Sigmoid colon (tissue), 7 donors: ENCODE data around the gene TMEM207. TPM values are rescaled to one million over a fixed set of nuclear protein-coding genes. Genes with fewer than 3 reads are reported as not detected.

Source experiments
- DNase-seq: peaks from one replicate; pipeline ENCODE4 v3.0.0-alpha.2; 2019
- H3K27ac ChIP-seq, 4 donors: fragments of 200-600 bp; sonication (generic); one replicate each; pipeline ENCODE4 v1.5.1; 2016 to 2019; ENCODE audit warnings: mild to moderate bottlenecking in 1 of 4
- H3K27me3 ChIP-seq, 3 donors: fragments of 200-600 bp; sonication (generic); one replicate each; pipeline ENCODE4 v1.5.1; 2019; ENCODE audit warnings: mild to moderate bottlenecking in 1 of 3
- H3K36me3 ChIP-seq, 4 donors: fragments of 200-600 bp; sonication (generic); one replicate each; pipeline ENCODE4 v1.5.1; 2016 to 2019
- H3K4me1 ChIP-seq, 4 donors: fragments of 200-600 bp; sonication (generic); one replicate each; pipeline ENCODE4 v1.5.1; 2017 to 2019
- H3K4me3 ChIP-seq, 4 donors: fragments of 200-600 bp; sonication (generic); one replicate each; pipeline ENCODE4 v1.5.1; 2017 to 2019; ENCODE audit warnings: mild to moderate bottlenecking in 2 of 4, moderate library complexity in 1 of 4
- H3K9me3 ChIP-seq, 4 donors: fragments of 200-600 bp in 3 of 4; sonication (generic) in 3 of 4; one replicate each; pipeline versions ENCODE4 v1.5.1 to v1.6.1; 2013 to 2019
- CTCF ChIP-seq, 4 experiments: fragments of 450-650 bp in 3 of 4; fragments of 200-600 bp in 1 of 4; IDR thresholded peaks; one replicate each; pipeline ENCODE4 v1.5.1; 2016 to 2019; ENCODE audit warnings: antibody characterized with exemption in 4 of 4, mild to moderate bottlenecking in 3 of 4, moderate library complexity in 2 of 4
- EP300 ChIP-seq, 4 donors: sonication (generic); formaldehyde crosslinking; IDR thresholded peaks; one replicate each; pipeline ENCODE4 v1.6.1; 2017; ENCODE audit warnings: antibody characterized with exemption in 4 of 4
- POLR2A ChIP-seq, 2 donors: fragments of 450-650 bp; IDR thresholded peaks; one replicate each; pipeline ENCODE4 v1.6.1; 2016; ENCODE audit warnings: antibody characterized with exemption in 2 of 2, mild to moderate bottlenecking in 2 of 2, moderate library complexity in 2 of 2
- POLR2AphosphoS5 ChIP-seq, 4 donors: sonication (generic); formaldehyde crosslinking; IDR thresholded peaks; one replicate each; pipeline ENCODE4 v1.6.1; 2017; ENCODE audit warnings: antibody characterized with exemption in 4 of 4
- WGBS, 2 donors: extraction: QIAGEN DNeasy Blood & Tissue Kit; methylation state at CpG; one replicate each; pipeline ENCODE4 v1.1.7; 2013; 5-methylcytosine and 5-hydroxymethylcytosine counted together
- intact Hi-C: fragments of 100-400 bp; cut with DNase I; formaldehyde crosslinking; loops from one replicate; pipeline ENCODE4 v1.15.1; 2023
- polyA plus RNA-seq, 3 donors: library from polyadenylated mRNA; stranded (reverse); fragments of 200-250 nt; gene quantifications; one replicate each; pipeline ENCODE4 v1.2.3, GENCODE V29; 2013
- total RNA-seq, 4 donors: library from RNA; depleted of rRNA; stranded (reverse); fragments of >200 nt; gene quantifications; one replicate each; pipeline ENCODE4 v1.1.0, GENCODE V29; 2016
- donor health status: healthy with polysubstance abuse.
- donor health status: Bipolar disorder and iron deficiency.
- donor health status: healthy.

TMEM207 gene
- total and polyA plus RNA-seq, 7 donors: not detected

- Histone ChIP-seq H3K9me3 (no peaks in the 10 kb centered on the region), H3K27me3 (no peaks in the 10 kb centered on the region), H3K27ac (no peak overlapping the region), H3K4me3 (no peak overlapping the region), H3K36me3 (no peaks in the 10 kb centered on the region), H3K4me1 (no peaks in the 10 kb centered on the region)
- WGBS, 2 donors: 40 to 63% methylated on average over 4 of the region's 4 CpGs
- TF ChIP-seq POLR2A (IDR thresholded peaks at IDR 0.05) (no peak), POLR2AphosphoS5 (IDR thresholded peaks at IDR 0.05) (no peak), EP300 (IDR thresholded peaks at IDR 0.05) (no peak), CTCF (IDR thresholded peaks at IDR 0.05) (no peak)
- intact Hi-C loops: no loop called here
- no peak for DNase-seq
These were observed 47.7 kb downstream of the TMEM207 start for GRCh38 chr3:190401963-190402362.

DNA sequence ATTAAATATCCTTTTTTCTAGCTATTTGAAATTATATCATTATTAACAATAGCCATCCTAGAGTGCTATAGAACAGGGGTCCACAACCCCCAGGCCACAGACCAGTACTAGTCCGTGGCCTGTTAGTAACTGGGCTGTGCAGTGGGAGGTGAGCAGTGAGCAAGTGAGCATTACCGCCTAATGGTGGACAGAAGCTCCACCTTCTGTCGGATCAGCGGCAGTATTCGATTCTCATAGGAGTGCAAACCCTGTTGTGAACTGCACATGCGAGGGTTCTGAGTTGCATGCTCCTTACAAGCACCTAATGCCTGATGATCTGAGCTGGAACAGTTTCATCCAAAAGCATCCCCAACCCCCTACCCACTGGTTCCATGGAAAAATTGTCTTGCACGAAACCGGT lies 50.0 kb downstream of the TMEM207 start:
- WGBS, 2 donors: 92 to 95% methylated on average over 8 of the region's 8 CpGs
- DNase-seq: no peak
- Histone ChIP-seq H3K4me3 (no peak overlapping the region), H3K9me3 (no peaks in the 10 kb centered on the region), H3K27me3 (no peaks in the 10 kb centered on the region), H3K36me3 (no peaks in the 10 kb centered on the region), H3K4me1 (no peaks in the 10 kb centered on the region), H3K27ac (no peak overlapping the region)
- TF ChIP-seq CTCF (IDR thresholded peaks at IDR 0.05): no peak
- TF ChIP-seq EP300 (IDR thresholded peaks at IDR 0.05): no peak
- TF ChIP-seq POLR2AphosphoS5 (IDR thresholded peaks at IDR 0.05): no peak
- TF ChIP-seq POLR2A (IDR thresholded peaks at IDR 0.05): no peak
- intact Hi-C loops: no loop called here

GRCh38 chr3:190397889-190398288 lies 51.8 kb downstream of the TMEM207 start:
- intact Hi-C loops: no loop called here
- Histone ChIP-seq H3K27me3 (no peaks in the 10 kb centered on the region), H3K36me3 (no peaks in the 10 kb centered on the region), H3K9me3 (no peaks in the 10 kb centered on the region), H3K4me3 (no peak overlapping the region), H3K4me1 (no peaks in the 10 kb centered on the region), H3K27ac (no peak overlapping the region)
- WGBS, 2 donors: 79 to 87% methylated on average over 4 of the region's 4 CpGs
- TF ChIP-seq POLR2A (IDR thresholded peaks at IDR 0.05): no peak
- TF ChIP-seq EP300 (IDR thresholded peaks at IDR 0.05): no peak
- TF ChIP-seq POLR2AphosphoS5 (IDR thresholded peaks at IDR 0.05): no peak
- TF ChIP-seq CTCF (IDR thresholded peaks at IDR 0.05): no peak
- DNase-seq: no peak

GRCh38 chr3:190396001-190396400 lies 53.7 kb downstream of the TMEM207 start:
- no peaks in the 10 kb centered on the region for H3K9me3 ChIP-seq
- intact Hi-C loops: no loop called here

More at GRCh38 chr3:190396001-190396400, 53.7 kb downstream of the TMEM207 start:
- no peak overlapping the region for H3K27ac ChIP-seq
- no peaks in the 10 kb centered on the region for H3K27me3 ChIP-seq
- TF ChIP-seq POLR2A (IDR thresholded peaks at IDR 0.05): no peak
- TF ChIP-seq POLR2AphosphoS5 (IDR thresholded peaks at IDR 0.05): no peak
- TF ChIP-seq EP300 (IDR thresholded peaks at IDR 0.05): no peak
- no peak for TF ChIP-seq CTCF (IDR thresholded peaks at IDR 0.05)
- no peaks in the 10 kb centered on the region for H3K4me1 ChIP-seq
- no peak for DNase-seq
- H3K4me3 ChIP-seq: no peak overlapping the region
- no peaks in the 10 kb centered on the region for H3K36me3 ChIP-seq
